Neutrophil (primary cell): ENCODE measurements around the gene CKLF.

ENCODE experiments used
- H3K27ac ChIP-seq: fragments of 200-600 bp; sonication (generic); 2 replicates; pipeline ENCODE4 v1.5.1; 2016; ENCODE audit warnings: mild to moderate bottlenecking, moderate library complexity
- H3K27me3 ChIP-seq: fragments of 200-600 bp; sonication (generic); 2 replicates; pipeline ENCODE4 v1.6.0; 2016; ENCODE audit warnings: mild to moderate bottlenecking
- H3K36me3 ChIP-seq: fragments of 200-600 bp; sonication (generic); 2 replicates; pipeline ENCODE4 v1.5.1; 2017
- H3K4me1 ChIP-seq, 2 experiments: fragments of 200-600 bp in 1 of 2; sonication (generic) in 1 of 2; 1 replicate in 1 of 2; 2 replicates in 1 of 2; pipeline versions ENCODE4 v1.5.1 to v1.6.1; 2013 to 2016; ENCODE audit warnings: low read depth in 1 of 2, low read length in 1 of 2, mild to moderate bottlenecking in 1 of 2, moderate library complexity in 1 of 2; ENCODE audit not compliant: control insufficient read depth in 1 of 2, insufficient read depth in 1 of 2
- H3K4me3 ChIP-seq, 2 experiments: fragments of 200-600 bp in 1 of 2; sonication (generic) in 1 of 2; 1 replicate in 1 of 2; 2 replicates in 1 of 2; pipeline ENCODE4 v1.5.1; 2013 to 2016; ENCODE audit warnings: low read depth in 1 of 2, low read length in 1 of 2, mild to moderate bottlenecking in 1 of 2, moderate library complexity in 1 of 2
- H3K9me3 ChIP-seq: fragments of 200-600 bp; sonication (generic); 2 replicates; pipeline ENCODE4 v1.5.1; 2016
- TF ChIP-seq, protein P1 (sequence below): fragments of 200-600 bp; sonication (generic); IDR thresholded peaks from 2 replicates; pipeline ENCODE4 v1.5.1; 2016; ENCODE audit warnings: antibody characterized with exemption

CKLF gene

DNA sequence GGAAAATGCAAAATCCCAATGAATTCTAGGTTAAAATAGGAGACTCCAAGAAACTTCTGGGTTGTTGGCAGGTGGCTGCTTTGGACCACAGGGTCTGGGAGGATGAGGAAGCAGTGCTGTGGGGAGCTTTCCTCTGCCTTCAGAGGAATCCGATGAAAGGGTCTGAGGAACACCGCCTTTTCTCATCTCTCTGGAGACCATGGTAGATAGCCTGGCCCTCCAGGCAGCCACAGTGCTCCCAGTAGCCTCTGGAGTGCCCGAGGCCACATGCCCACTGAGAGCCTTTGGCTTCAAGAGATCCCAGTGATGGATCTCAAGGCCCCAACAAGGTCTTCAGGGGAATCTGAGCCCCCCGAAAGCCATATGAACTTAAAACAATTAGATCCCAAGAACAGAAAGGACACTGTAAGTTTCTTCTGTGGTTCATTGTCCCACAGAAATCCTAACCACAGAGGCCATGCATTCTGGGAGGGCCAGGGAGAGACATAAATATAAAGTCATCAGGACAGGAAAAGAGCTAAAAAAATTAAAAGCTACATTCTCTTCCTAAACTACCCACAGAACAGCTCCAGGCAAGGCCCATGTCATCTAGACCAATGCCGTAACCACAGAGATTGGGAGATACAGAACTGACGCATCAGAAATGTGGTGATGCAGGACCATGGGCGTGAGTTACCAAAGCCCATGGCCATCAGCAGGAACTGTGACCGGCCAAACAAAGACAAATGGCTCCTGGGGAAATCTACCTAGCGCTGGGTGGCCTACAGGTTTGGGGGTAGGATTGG, 26.8 kb upstream of the CKLF start:
- Histone ChIP-seq H3K4me3 (peak overlapping the region; percentile 38 to 76), H3K27ac (peak overlapping the region; percentile 98), H3K36me3 (peaks cover 16% of the 10 kb centered on the region), H3K27me3 (no peaks in the 10 kb centered on the region), H3K9me3 (no peaks in the 10 kb centered on the region), H3K4me1 (peaks cover 81% of the 10 kb centered on the region in 2 experiments)
- TF ChIP-seq, protein P1, sequence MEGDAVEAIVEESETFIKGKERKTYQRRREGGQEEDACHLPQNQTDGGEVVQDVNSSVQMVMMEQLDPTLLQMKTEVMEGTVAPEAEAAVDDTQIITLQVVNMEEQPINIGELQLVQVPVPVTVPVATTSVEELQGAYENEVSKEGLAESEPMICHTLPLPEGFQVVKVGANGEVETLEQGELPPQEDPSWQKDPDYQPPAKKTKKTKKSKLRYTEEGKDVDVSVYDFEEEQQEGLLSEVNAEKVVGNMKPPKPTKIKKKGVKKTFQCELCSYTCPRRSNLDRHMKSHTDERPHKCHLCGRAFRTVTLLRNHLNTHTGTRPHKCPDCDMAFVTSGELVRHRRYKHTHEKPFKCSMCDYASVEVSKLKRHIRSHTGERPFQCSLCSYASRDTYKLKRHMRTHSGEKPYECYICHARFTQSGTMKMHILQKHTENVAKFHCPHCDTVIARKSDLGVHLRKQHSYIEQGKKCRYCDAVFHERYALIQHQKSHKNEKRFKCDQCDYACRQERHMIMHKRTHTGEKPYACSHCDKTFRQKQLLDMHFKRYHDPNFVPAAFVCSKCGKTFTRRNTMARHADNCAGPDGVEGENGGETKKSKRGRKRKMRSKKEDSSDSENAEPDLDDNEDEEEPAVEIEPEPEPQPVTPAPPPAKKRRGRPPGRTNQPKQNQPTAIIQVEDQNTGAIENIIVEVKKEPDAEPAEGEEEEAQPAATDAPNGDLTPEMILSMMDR = no peak

DNA sequence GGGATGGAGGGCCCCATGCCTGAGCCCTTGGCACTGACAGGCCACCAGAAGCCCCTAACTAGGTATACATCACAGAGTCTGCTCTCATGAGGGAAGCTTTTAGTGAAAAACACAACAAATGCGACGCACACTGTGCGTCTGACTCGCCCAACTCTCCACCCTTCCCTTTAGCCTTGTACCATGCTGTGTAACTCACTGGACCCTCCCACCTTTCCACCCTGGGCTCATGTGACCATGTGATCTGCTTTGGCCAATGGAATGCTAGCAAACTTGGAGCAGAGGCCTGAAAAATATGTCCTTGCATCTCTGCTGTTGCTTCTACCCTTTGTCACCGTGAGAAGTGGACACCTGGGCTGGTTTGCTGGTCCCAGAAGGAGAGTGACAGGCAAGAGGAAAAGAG, 24.1 kb upstream of the CKLF start:
- peaks cover 23% of the 10 kb centered on the region for H3K36me3 ChIP-seq
- H3K27ac ChIP-seq = peak overlapping the region; percentile 98
- H3K4me3 ChIP-seq = no peak overlapping the region
- no peaks in the 10 kb centered on the region for H3K27me3 ChIP-seq
- H3K9me3 ChIP-seq = no peaks in the 10 kb centered on the region
- H3K4me1 ChIP-seq = peaks cover 54% of the 10 kb centered on the region in 2 experiments
- TF ChIP-seq, protein P1 = no peak

DNA sequence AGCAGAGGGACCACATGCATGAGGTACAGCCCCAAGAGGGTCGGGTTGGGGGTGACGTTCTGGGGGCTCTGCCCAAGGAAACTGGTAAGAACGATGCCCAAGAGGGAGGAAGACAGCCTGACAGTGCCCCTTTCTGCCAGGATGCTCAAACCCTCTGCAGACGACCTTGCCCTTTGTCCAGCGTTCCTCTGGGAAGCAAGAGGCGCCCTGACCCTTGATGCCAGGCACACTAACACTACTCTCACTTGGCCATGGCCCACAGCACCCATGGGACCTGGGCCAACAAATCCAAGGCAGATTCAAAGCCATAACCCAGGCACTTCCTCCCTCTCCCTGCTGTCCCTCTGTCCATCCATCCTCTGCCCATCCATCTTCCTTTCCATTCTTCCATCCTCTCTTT, 22.9 kb upstream of the CKLF start:
- peaks cover 42% of the 10 kb centered on the region in 2 experiments for H3K4me1 ChIP-seq
- H3K9me3 ChIP-seq = no peaks in the 10 kb centered on the region
- peaks cover 23% of the 10 kb centered on the region for H3K36me3 ChIP-seq
- TF ChIP-seq, protein P1 = no peak
- H3K4me3 ChIP-seq = no peak overlapping the region
- no peaks in the 10 kb centered on the region for H3K27me3 ChIP-seq
- peak overlapping the region; percentile 98 for H3K27ac ChIP-seq

DNA sequence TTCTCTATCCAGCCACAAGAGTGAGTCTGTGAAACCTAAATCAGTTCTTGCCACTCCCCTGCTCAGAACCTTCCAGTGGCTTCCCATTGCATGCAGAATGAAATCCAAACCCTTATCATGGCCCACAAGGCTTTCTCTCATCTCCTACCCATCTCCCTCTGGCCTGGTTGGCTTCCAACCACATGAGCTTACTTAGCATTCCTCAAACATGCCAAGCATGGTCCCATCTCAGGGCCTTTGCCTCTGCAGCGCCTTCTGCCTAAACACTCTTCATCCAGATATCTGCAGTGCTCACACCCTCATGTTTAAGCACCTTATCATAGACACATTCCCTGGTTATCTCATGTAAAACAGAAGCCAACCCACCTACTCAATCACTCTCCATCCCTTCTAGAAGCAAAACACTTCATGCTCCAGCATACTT, 18.0 kb upstream of the CKLF start:
- H3K36me3 ChIP-seq = peaks cover 24% of the 10 kb centered on the region
- no peak overlapping the region for H3K27ac ChIP-seq
- TF ChIP-seq, protein P1 = no peak
- H3K4me1 ChIP-seq = peaks cover 7 to 11% of the 10 kb centered on the region in 2 experiments
- no peaks in the 10 kb centered on the region for H3K27me3 ChIP-seq
- H3K4me3 ChIP-seq = no peak overlapping the region
- no peaks in the 10 kb centered on the region for H3K9me3 ChIP-seq

DNA sequence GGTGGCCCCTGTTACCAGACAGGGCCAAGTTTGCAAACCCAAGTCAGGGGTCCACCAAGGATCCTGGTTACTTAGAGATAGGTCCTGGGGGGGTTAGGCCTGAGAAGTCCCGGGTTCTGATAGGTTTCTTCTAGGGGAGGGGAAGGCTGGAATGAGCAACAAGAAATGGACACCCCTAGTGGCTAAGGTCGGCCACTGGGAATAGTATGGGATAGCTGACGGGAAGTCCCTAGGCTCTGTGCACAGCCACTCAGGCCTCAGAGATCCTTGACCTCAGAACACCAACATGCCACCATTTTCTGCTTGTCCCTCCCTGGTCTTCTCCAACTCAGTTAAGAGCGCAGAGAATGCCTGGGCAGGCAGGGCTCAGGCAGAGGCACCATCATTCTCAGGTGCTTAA, 15.9 kb upstream of the CKLF start:
- no peaks in the 10 kb centered on the region for H3K9me3 ChIP-seq
- H3K4me3 ChIP-seq = no peak overlapping the region
- H3K27ac ChIP-seq = peak overlapping the region; percentile 29
- no peaks in the 10 kb centered on the region for H3K27me3 ChIP-seq
- peaks cover 7% of the 10 kb centered on the region for H3K36me3 ChIP-seq
- peaks cover 17 to 20% of the 10 kb centered on the region in 2 experiments for H3K4me1 ChIP-seq
- TF ChIP-seq, protein P1 = no peak
